ENCODE results near the gene ARNT2.

Gene ARNT2

DNA sequence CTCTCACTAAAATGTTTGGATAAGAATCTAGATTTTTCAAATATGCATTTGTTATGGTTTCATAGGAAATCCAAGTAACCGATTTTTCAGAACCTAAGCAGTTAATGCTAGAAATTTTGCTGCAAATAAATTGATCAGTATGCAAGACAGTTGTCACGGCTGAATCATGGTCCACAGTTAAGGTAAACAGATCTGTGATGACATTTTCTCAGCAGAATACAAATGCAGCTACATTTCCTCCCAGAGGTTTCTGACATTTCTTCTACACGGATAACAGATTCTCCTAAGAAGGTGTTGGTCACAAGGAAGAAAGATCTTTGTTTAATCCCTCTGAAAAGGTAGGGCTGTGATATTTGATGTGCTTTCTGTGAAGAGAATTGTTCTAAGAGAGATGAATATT, 36.9 kb downstream of the ARNT2 start:
- DNase-seq (ENCODE audit: low spot score) = no peak
- Mint-ChIP-seq H3K27me3 (ENCODE audit: low read depth) (no peaks in the 10 kb centered on the region), H3K9me3 (no peaks in the 10 kb centered on the region), H3K4me1 (ENCODE audit: low read depth) (no peaks in the 10 kb centered on the region), H3K27ac (no peak overlapping the region), H3K4me3 (no peak overlapping the region), H3K36me3 (ENCODE audit: low read depth) (no peaks in the 10 kb centered on the region)

DNA sequence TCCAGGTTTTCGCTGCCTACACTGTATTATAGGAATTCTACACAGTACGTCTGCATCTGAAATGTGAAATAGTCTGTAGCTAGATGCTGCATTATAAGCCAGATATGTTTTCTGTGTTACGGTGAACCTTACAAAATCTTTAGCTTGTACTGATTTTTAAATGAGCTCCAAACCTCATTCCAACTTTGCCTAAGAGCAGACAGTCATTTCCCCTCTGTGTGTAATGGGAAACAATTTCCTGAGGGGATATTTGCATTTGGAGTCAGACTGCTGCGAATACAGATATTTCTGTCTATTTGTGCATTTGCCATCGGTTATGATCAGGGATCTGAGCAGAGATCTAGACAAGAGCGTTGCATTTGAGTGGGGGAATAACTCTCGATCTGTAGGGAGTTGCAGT, 37.5 kb downstream of the ARNT2 start:
- H3K36me3 Mint-ChIP-seq (ENCODE audit: low read depth) = no peaks in the 10 kb centered on the region
- no peaks in the 10 kb centered on the region for H3K4me1 Mint-ChIP-seq (ENCODE audit: low read depth)
- H3K9me3 Mint-ChIP-seq = no peaks in the 10 kb centered on the region
- no peak overlapping the region for H3K4me3 Mint-ChIP-seq
- DNase-seq (ENCODE audit: low spot score) = no peak
- no peaks in the 10 kb centered on the region for H3K27me3 Mint-ChIP-seq (ENCODE audit: low read depth)
- H3K27ac Mint-ChIP-seq = no peak overlapping the region

DNA sequence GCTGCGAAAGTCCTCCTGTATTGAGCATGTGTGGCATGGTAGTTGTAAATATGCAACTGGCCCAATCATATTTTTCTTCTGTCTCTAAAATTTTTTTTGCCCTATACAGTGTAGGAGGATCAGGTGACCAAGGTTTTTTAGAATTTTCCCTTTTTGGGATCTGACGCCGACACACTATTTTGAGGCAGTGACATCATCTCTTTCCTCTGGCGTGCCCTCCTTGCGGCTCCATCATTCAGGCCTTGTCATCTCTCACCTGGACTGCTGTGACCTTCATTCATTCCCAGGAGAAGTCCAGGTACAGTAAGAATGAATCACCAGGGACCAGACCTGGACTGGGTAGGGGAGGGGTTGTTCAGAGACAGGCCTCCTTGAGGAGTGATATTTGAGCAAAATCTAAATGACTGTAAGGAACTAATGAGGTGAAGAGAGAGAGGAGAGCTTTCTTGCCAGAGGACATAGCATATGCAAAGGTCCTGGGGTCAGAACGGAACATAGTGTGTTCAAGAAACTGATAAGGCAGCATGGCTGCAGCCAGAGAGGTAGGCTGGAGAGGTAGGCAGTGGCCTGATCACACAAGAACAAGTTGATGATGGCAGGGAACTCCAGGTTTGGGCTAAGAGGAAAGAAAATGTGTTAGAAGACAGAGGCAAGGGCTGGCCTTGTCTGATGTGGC, 38.7 kb downstream of the ARNT2 start:
- no peaks in the 10 kb centered on the region for H3K27me3 Mint-ChIP-seq (ENCODE audit: low read depth)
- H3K36me3 Mint-ChIP-seq (ENCODE audit: low read depth) = no peaks in the 10 kb centered on the region
- DNase-seq (ENCODE audit: low spot score) = no peak
- H3K4me3 Mint-ChIP-seq = no peak overlapping the region
- H3K9me3 Mint-ChIP-seq = no peaks in the 10 kb centered on the region
- no peak overlapping the region for H3K27ac Mint-ChIP-seq
- H3K4me1 Mint-ChIP-seq (ENCODE audit: low read depth) = no peaks in the 10 kb centered on the region

DNA sequence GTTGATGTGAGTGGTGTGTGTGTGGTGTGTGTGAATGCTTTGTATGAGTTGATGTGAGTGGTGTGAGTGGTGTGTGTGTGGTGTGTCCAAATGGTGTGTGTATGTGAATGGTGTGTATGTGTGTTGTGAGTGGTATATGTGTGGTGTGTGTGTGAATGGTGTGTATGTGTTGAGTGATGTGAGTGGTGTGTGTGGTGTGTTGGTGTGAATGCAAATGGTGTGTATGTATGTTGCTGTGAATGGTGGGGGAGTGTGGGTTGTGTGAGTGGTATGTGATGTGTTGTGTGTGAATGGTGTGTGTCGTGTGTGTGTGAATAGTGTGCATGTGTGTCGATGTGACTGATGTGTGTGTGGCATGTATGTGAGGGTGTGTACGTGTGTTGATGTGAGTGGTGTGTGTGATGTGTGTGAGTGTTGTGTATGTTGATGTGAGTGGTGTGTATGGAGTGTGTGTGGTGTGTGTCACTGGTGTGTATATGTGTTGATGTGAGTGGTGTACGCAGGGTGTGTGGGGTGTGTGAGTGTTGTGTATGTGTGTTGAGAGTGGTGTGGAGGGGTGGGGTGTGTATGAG, 40.6 kb downstream of the ARNT2 start:
- Mint-ChIP-seq H3K27me3 (ENCODE audit: low read depth) (no peaks in the 10 kb centered on the region), H3K4me1 (ENCODE audit: low read depth) (no peaks in the 10 kb centered on the region), H3K36me3 (ENCODE audit: low read depth) (no peaks in the 10 kb centered on the region), H3K4me3 (no peak overlapping the region), H3K27ac (no peak overlapping the region), H3K9me3 (no peaks in the 10 kb centered on the region)
- no peak for DNase-seq (ENCODE audit: low spot score)

DNA sequence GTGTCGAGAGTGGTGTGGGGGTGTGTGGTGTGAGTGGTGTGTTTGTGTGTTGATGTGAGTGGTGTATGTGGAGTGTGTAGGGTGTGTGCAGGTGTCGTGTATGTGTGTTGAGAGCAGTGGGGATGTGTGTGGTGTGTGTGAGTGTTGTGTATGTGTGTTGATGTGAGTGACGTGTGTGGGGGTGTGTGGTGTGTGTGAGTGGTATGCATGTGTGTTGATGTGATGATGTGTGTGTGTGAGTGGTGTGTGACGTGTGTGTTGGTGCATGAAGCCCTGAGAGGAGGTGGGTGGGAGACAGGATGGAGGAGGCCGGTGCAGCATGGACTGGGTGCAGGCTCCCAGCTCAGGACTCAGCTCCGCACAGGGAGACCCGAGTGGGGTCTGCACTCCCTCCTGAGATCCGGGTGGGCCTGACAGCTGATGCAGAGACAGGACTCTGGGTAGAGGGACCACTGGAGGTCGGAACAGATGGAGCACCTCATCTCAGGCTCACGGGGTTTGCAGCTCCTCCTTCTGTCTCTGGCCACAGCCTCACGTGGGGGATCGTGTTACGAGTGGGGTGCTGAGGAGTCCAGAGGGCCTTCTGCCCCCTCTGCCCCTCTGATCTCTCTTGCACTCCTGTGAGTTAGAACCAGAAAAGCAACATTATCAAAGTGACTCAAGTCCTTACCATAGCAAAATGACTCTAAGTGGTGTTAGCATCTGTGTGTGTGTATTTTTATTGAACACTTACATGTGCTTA, 41.3 kb downstream of the ARNT2 start:
- no peak for DNase-seq (ENCODE audit: low spot score)
- Mint-ChIP-seq H3K4me3 (no peak overlapping the region), H3K36me3 (ENCODE audit: low read depth) (no peaks in the 10 kb centered on the region), H3K4me1 (ENCODE audit: low read depth) (no peaks in the 10 kb centered on the region), H3K9me3 (no peaks in the 10 kb centered on the region), H3K27ac (no peak overlapping the region), H3K27me3 (ENCODE audit: low read depth) (no peaks in the 10 kb centered on the region)

DNA sequence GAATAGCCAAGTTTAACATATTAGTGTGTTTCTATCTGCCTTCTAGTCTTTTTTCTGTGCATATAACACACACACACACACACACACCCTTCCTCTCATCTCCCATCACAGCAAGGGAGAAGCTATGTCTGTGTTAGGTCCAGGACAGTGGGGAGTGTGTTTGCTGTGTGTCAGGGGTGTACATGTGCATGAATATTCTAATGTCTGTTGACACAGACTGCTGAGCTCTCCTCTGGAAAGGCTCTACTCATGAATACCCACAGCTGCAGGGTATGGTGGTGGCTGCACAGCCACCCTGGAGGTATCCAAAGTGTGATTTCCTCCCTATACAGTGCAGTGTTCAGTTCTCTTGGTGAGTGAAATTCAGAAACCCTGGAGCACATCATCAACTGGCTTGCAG, 42.9 kb downstream of the ARNT2 start:
- no peak overlapping the region for H3K27ac Mint-ChIP-seq

DNA sequence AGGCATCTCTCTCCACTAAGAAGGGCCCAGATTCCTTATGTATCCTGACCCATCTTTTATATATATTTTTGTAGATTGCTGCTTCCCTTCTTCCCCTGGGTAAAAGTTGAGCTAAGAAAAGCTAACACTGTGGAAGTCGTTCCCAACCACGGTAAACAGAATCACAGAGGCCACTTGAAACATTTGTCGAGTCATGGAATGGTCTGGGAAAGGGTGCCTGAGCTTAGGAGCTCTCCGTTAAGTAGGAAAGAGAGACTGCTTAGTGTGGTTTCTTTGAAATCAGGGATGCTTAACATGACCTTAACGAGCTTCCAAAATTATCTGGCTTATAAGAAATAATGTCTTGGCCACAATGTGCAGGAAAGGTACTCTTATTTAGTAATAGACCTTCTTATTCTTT, 45.6 kb downstream of the ARNT2 start:
- H3K27ac Mint-ChIP-seq = no peak overlapping the region
- peaks cover 13% of the 10 kb centered on the region for H3K27me3 Mint-ChIP-seq (ENCODE audit: low read depth)
- no peaks in the 10 kb centered on the region for H3K36me3 Mint-ChIP-seq (ENCODE audit: low read depth)
- DNase-seq (ENCODE audit: low spot score) = no peak
- no peaks in the 10 kb centered on the region for H3K4me1 Mint-ChIP-seq (ENCODE audit: low read depth)
- no peaks in the 10 kb centered on the region for H3K9me3 Mint-ChIP-seq
- H3K4me3 Mint-ChIP-seq = no peak overlapping the region

More for the DNA sequence above, 42.9 kb downstream of the ARNT2 start:
- H3K27me3 Mint-ChIP-seq (ENCODE audit: low read depth) = peaks cover 7% of the 10 kb centered on the region
- no peak for DNase-seq (ENCODE audit: low spot score)
- no peaks in the 10 kb centered on the region for H3K4me1 Mint-ChIP-seq (ENCODE audit: low read depth)
- H3K36me3 Mint-ChIP-seq (ENCODE audit: low read depth) = no peaks in the 10 kb centered on the region
- no peak overlapping the region for H3K4me3 Mint-ChIP-seq
- no peaks in the 10 kb centered on the region for H3K9me3 Mint-ChIP-seq

DNA sequence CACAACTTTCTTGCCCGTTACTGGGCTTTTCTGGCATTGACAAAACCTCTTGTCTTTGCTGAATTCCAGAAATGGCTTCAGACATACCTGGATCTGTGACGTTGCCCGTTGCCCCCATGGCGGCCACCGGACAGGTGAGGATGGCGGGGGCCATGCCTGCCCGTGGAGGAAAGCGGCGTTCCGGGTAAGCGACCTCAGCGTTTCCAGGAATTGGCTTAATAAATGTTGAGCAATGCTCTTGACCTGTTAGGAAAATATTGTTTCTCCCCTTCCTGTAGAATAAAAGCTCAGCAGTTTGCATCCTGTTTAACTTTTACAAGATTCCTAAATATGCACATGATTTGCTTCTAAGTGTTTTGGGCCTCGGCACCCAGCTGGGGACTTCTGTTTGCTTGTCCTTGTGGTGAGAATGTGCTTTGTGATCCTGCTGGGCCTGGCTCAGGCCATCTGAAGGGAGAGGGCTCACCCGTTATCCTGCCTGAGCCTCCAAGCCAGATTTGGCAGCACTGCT, 46.7 kb downstream of the ARNT2 start:
- H3K27me3 Mint-ChIP-seq (ENCODE audit: low read depth) = peaks cover 13% of the 10 kb centered on the region
- H3K36me3 Mint-ChIP-seq (ENCODE audit: low read depth) = no peaks in the 10 kb centered on the region
- H3K9me3 Mint-ChIP-seq = no peaks in the 10 kb centered on the region
- no peak overlapping the region for H3K4me3 Mint-ChIP-seq
- peaks cover 4% of the 10 kb centered on the region for H3K4me1 Mint-ChIP-seq (ENCODE audit: low read depth)
- no peak overlapping the region for H3K27ac Mint-ChIP-seq
- DNase-seq (ENCODE audit: low spot score) = no peak

DNA sequence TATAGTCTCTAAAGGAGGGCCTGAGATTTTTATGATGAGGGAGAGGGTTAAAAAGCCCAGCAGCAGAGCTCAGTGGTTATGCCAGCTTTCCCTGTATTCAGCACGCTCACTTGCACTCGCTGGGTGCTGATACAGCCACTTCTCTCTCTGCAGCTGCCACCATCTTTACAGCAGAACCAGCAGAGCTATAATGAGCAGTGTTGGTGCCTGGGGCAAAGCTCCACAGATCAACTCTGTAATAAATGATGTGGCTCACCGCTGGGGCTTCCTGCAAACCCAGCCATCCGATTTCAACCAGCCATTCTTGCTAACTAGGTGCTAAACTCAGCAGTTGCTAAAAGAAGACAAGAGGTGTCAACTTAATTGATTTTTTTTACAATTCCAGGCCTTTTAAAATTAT, 48.0 kb downstream of the ARNT2 start:
- H3K4me3 Mint-ChIP-seq = no peak overlapping the region
- no peak for DNase-seq (ENCODE audit: low spot score)

DNA sequence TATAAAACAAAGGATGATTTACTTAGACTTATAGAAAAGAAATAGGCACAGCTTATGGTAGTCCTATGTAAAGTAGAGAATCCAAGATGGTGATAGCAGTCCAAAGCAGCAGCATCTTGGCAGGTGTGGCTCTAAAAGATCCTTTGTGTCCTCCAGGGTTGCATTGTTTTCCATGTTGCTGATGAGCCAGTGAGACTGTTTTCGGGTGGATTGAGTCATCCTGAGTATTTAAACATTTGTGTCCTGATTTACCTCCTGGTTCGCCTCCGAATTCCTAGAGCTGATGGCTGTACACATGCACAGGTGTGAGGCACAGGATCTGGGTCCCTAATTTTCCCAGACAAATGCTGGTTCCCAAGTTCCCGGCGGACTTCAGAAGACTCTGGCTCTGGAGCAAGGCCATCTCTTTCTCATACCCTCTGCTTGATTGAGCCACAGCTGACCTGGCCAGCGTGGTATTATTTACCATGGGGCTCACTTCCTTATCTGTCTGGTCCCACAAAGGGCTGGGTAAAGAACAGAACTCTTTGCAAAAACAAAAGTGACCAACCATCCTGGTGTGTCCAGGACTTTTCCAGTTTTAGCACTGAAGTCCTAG, 51.0 kb downstream of the ARNT2 start:
- Mint-ChIP-seq H3K27me3 (ENCODE audit: low read depth) (peaks cover 16% of the 10 kb centered on the region), H3K9me3 (no peaks in the 10 kb centered on the region), H3K4me1 (ENCODE audit: low read depth) (peaks cover 5% of the 10 kb centered on the region), H3K27ac (no peak overlapping the region), H3K4me3 (no peak overlapping the region), H3K36me3 (ENCODE audit: low read depth) (no peaks in the 10 kb centered on the region)
- DNase-seq (ENCODE audit: low spot score) = no peak

More for the DNA sequence above, 48.0 kb downstream of the ARNT2 start:
- H3K4me1 Mint-ChIP-seq (ENCODE audit: low read depth) = peaks cover 5% of the 10 kb centered on the region
- peaks cover 16% of the 10 kb centered on the region for H3K27me3 Mint-ChIP-seq (ENCODE audit: low read depth)
- H3K36me3 Mint-ChIP-seq (ENCODE audit: low read depth) = no peaks in the 10 kb centered on the region
- no peaks in the 10 kb centered on the region for H3K9me3 Mint-ChIP-seq
- H3K27ac Mint-ChIP-seq = no peak overlapping the region

DNA sequence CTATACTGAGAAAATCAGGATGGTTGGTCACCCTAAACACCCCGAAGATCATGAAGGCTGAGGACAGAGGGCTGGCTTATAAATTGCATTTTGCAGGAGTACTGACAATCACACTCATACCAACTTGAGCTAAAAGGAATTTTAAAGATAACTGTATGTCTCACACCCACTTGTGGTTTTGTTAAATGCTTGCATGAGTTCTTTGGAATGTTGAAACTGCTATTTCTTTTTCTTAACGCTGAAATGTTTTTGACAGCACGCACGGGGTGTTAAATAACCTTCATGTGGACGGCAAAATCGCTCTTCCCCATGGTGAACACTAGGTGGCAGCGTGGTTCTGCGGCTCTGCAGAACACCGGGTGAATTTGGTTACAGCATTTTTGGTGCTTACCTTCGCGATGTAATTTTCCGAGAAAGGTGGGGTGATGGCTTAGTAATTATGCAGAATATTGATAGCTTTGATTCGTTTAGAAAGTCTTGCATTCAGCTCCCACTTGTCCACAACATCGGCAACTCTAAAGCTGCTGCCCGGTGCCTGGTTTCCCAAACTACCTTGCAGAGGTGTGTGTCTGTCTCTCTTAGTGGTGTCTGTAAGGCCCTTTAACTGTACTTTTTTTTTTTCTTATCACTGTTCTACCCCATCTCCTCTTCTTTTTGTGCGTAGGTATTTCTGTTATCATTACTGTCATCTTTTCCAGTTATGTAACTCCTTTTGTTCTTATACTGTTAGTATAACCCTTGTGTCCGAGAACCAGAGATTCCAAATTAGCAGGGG, 51.7 kb downstream of the ARNT2 start:
- Mint-ChIP-seq H3K4me1 (ENCODE audit: low read depth) (peaks cover 5% of the 10 kb centered on the region), H3K4me3 (no peak overlapping the region), H3K9me3 (no peaks in the 10 kb centered on the region), H3K27me3 (ENCODE audit: low read depth) (peaks cover 16% of the 10 kb centered on the region), H3K27ac (no peak overlapping the region), H3K36me3 (ENCODE audit: low read depth) (no peaks in the 10 kb centered on the region)
- peak; percentile 43 for DNase-seq (ENCODE audit: low spot score)

DNA sequence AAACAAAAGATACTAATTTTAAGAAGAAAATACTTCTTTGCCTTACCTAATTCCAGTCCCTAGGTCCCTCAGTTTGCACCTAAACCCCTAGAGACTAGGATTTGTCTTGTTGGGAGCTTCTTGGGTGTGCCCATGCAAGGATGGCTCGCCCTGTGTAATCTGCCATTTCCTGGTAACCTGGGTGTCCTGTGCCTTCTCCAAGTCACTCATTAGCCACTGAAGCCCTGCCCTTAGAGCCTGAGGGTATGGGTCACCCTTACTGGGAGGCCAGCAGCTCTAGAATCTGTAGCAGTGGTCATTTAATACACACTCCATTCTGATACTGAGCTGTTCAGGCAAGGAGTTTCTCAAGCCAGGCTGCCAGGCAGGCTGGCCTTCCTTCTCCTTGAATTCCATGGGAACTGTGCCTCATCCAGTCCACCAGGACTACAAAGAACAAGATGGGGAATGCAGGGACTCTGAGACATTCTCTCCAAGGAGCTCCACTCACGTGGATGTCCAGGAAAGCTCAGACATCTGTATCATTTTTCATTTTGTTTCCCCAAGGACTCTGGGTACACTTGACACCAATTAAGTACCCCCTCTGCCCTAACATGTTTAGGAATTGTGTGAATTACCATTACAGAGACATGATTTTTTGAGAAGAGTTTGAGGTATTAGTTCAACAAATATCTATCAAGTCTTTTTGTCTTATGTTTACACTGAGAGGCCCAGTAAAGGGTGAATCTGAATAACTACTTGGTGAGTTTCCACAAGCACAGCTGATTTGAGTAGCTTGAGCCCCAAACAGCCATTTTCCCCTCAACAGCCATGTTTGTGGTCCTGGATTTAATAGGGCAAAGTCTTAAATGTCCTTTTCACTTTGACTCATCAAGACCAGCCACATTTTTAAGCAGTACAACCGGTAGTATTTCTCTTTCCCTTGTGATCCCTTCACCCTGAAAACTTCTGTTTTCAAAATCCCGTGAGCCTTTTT, 52.6 kb downstream of the ARNT2 start:
- no peak for DNase-seq (ENCODE audit: low spot score)
- no peaks in the 10 kb centered on the region for H3K36me3 Mint-ChIP-seq (ENCODE audit: low read depth)
- H3K27ac Mint-ChIP-seq = no peak overlapping the region
- H3K4me1 Mint-ChIP-seq (ENCODE audit: low read depth) = peaks cover 5% of the 10 kb centered on the region
- no peaks in the 10 kb centered on the region for H3K9me3 Mint-ChIP-seq
- peaks cover 11% of the 10 kb centered on the region for H3K27me3 Mint-ChIP-seq (ENCODE audit: low read depth)
- H3K4me3 Mint-ChIP-seq = no peak overlapping the region

DNA sequence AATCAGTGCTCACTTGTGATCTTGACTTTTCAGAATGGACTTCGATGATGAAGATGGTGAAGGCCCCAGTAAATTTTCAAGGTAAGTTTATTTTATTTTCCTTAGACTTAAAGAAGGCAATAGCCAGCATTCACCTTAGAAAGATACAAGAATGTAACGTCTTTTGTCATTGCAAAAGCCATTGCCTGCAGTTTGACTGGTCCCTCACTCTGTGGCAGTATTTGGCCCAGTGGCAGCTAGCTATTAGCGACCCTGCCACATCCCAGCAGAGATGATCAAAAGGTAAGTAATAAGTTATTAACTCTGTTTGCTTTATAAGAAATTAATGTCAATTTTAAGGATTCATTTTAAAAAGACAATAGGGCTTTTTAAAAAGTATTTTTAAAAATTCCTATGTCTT, 53.7 kb downstream of the ARNT2 start:
- Mint-ChIP-seq H3K27me3 (ENCODE audit: low read depth) (peaks cover 6% of the 10 kb centered on the region), H3K4me3 (no peak overlapping the region), H3K4me1 (ENCODE audit: low read depth) (peaks cover 5% of the 10 kb centered on the region), H3K36me3 (ENCODE audit: low read depth) (no peaks in the 10 kb centered on the region), H3K27ac (no peak overlapping the region), H3K9me3 (no peaks in the 10 kb centered on the region)
- no peak for DNase-seq (ENCODE audit: low spot score)
